ENCODE data around the gene TATDN3. TPM values are rescaled to one million over a fixed set of nuclear protein-coding genes. Genes with fewer than 3 reads are reported as not detected.

Gene TATDN3
- total and polyA plus RNA-seq, 2 of the 4 experiments (the other 2 are of a cell fraction) = 4.9 to 12.0 TPM

GRCh38 chr1:212860713-212861581, 69.3 kb downstream of the TATDN3 start:
- Histone ChIP-seq H3K27ac (ENCODE audit: insufficient read depth, low read length) (no peak overlapping the region), H3K9me1 (ENCODE audit: insufficient read depth, low read length) (peaks cover 9% of the 10 kb centered on the region), H3K23ac (ENCODE audit: low read depth, low read length) (peak overlapping the region; percentile 45; the same call in 1 of the 2 replicates), H3K9ac (ENCODE audit: low read depth, low read length) (no peak overlapping the region), H2BK15ac (ENCODE audit: low read depth, low read length) (no peak overlapping the region), H2AK5ac (ENCODE audit: low read depth, low read length) (no peak overlapping the region), H4K91ac (ENCODE audit: insufficient read depth, low read depth, low read length) (no peak overlapping the region), H3K18ac (ENCODE audit: low read depth, low read length) (no peak overlapping the region), H3K4me3 (ENCODE audit: insufficient read depth, low read depth, low read length) (no peak overlapping the region), H3K79me1 (ENCODE audit: low read depth in 1 of 2, low read length in 2 of 2) (peaks cover 5 to 40% of the 10 kb centered on the region in 2 experiments; a peak in 3 of 4 replicates), H4K8ac (ENCODE audit: low read depth in 2 of 2, low read length in 2 of 2) (no peak overlapping the region), H2BK5ac (ENCODE audit: low read depth, low read length, poor library complexity, severe bottlenecking) (no peak overlapping the region), H3K36me3 (ENCODE audit: control insufficient read depth, insufficient read depth, low read length) (peaks cover 2% of the 10 kb centered on the region), H2BK20ac (ENCODE audit: low read depth, low read length) (no peak overlapping the region), H2AFZ (replicated peaks; ENCODE audit: low read length, poor library complexity) (no peak overlapping the region), H3K4me2 (ENCODE audit: low read depth, low read length) (peak overlapping the region; percentile 83), H2BK120ac (ENCODE audit: low read depth, low read length) (no peak overlapping the region), H4K20me1 (ENCODE audit: insufficient read depth, low read length) (no peaks in the 10 kb centered on the region), H3K4me1 (ENCODE audit: control insufficient read depth, insufficient read depth, low read length) (peaks cover 9% of the 10 kb centered on the region), H3K27me3 (ENCODE audit: control insufficient read depth, insufficient read depth, low read length) (no peaks in the 10 kb centered on the region), H3K4ac (ENCODE audit: low read depth, low read length) (no peak overlapping the region), H3K56ac (ENCODE audit: extremely low read depth, insufficient read depth, low read length) (no peak overlapping the region), H2AK9ac (replicated peaks; ENCODE audit: low read depth, low read length, poor library complexity) (no peak overlapping the region), H3K14ac (replicated peaks; ENCODE audit: low read depth, low read length) (no peak overlapping the region), H4K5ac (ENCODE audit: low read depth, low read length) (no peak overlapping the region), H3K9me3 (ENCODE audit: control insufficient read depth, insufficient read depth, low read length) (no peaks in the 10 kb centered on the region)
- TF ChIP-seq SMC3 (IDR thresholded peaks at IDR 0.05; ENCODE audit: low read depth, low read length) (no peak), CEBPB (IDR thresholded peaks at IDR 0.05; ENCODE audit: low read depth, low read length) (no peak), USF2 (IDR thresholded peaks at IDR 0.05; ENCODE audit: low read depth, low read length) (no peak), MXI1 (IDR thresholded peaks at IDR 0.05; ENCODE audit: borderline replicate concordance, low read depth, low read length) (no peak), ELK1 (IDR thresholded peaks at IDR 0.05; ENCODE audit: borderline replicate concordance, low read depth, low read length) (no peak), MAZ (IDR thresholded peaks at IDR 0.05; ENCODE audit: borderline replicate concordance, low read depth, low read length) (no peak), POLR2A (IDR thresholded peaks at IDR 0.05; ENCODE audit: low read depth, low read length) (no peak), CHD1 (IDR thresholded peaks at IDR 0.05; ENCODE audit: low read depth, low read length) (no peak), RCOR1 (IDR thresholded peaks at IDR 0.05; ENCODE audit: insufficient replicate concordance, low read length) (no peak), NFE2L2 (IDR thresholded peaks at IDR 0.05; ENCODE audit: low read depth, low read length) (no peak), RFX5 (IDR thresholded peaks at IDR 0.05; ENCODE audit: low read depth, low read length) (no peak), CTCF (conservative IDR thresholded peaks at IDR 0.05; ENCODE audit: low read depth, low read length) (no peak), FOS (IDR thresholded peaks at IDR 0.05; ENCODE audit: low read depth, low read length) (no peak)
- dilution Hi-C loops (cut with HindIII; ENCODE audit: low sequenced_read_pairs, unreplicated experiment) = no loop called here
- POLR2A ChIA-PET (ENCODE audit: unreplicated experiment) = no interaction called here
- intact Hi-C loops (cut with micrococcal nuclease) = no loop called here
- WGBS, 2 experiments (ENCODE audit: extremely low coverage in 2 of 2, insufficient read length in 1 of 2) = 68% methylated on average over 3 of the region's 5 CpGs; no CpG with 5 or more reads in 1 of the 2 experiments
- no peak for ATAC-seq (ENCODE audit: low read depth)
- BruUV-seq (replicated peaks) = no TSS peak
- peak; percentile 52 for DNase-seq
- CTCF ChIA-PET = interaction anchor here (0.6 kb wide), 1 partner anchor 240 kb away, joined by 4 read pairs; no protein-coding TSS in a partner anchor
- in situ Hi-C loops (cut with MboI; ENCODE audit: low sequenced_read_pairs) = no loop called here

All from IMR-90 (cell line).